CD4-positive, CD25-positive, alpha-beta regulatory T cell (primary cell): ENCODE results near the gene SLC9A3. TPM values are rescaled to one million over a fixed set of nuclear protein-coding genes. Genes with fewer than 3 reads are reported as not detected.

Source experiments
- ATAC-seq, 2 donors: fragments of 150-1000 bp; cut with Tn5 transposase; one replicate each; pipeline ENCODE4 v1.10.0; 2021; ENCODE audit warnings: low read depth in 2 of 2, moderate number of reproducible peaks in 2 of 2, moderate library complexity in 1 of 2
- DNase-seq, 3 donors: peaks; one replicate each; pipeline versions ENCODE4 v3.0.0 to v3.0.0-alpha.2; 2012 to 2022; ENCODE audit warnings: mixed read lengths in 1 of 3
- H3K27ac ChIP-seq: one replicate; pipeline ENCODE4 v1.7.0; 2013; ENCODE audit warnings: mild to moderate bottlenecking, low read length; ENCODE audit not compliant: insufficient read depth, poor library complexity, severe bottlenecking
- H3K27me3 ChIP-seq: one replicate; pipeline ENCODE4 v1.7.0; 2013; ENCODE audit warnings: low read length; ENCODE audit not compliant: control insufficient read depth, insufficient read depth
- H3K36me3 ChIP-seq: one replicate; pipeline ENCODE4 v1.7.0; 2013; ENCODE audit warnings: mild to moderate bottlenecking, low read length, moderate library complexity; ENCODE audit not compliant: control insufficient read depth, insufficient read depth
- H3K4me1 ChIP-seq: 2 replicates; pipeline ENCODE4 v1.7.0; 2013; ENCODE audit warnings: mild to moderate bottlenecking, low read length; ENCODE audit not compliant: insufficient read depth, control insufficient read depth, poor library complexity, severe bottlenecking
- H3K4me3 ChIP-seq: one replicate; pipeline ENCODE4 v1.7.0; 2013; ENCODE audit warnings: low read depth, mild to moderate bottlenecking, low read length, moderate library complexity
- H3K9me3 ChIP-seq, 2 experiments: 1 replicate in 1 of 2; 2 replicates in 1 of 2; pipeline ENCODE4 v1.7.0; 2013; ENCODE audit warnings: low read length in 2 of 2, mild to moderate bottlenecking in 1 of 2, moderate library complexity in 1 of 2; ENCODE audit not compliant: control insufficient read depth in 2 of 2
- H3K27ac Mint-ChIP-seq, 3 donors: one replicate each; pipeline ENCODE4 v1.8.0; 2020 to 2022; ENCODE audit warnings: mild to moderate bottlenecking in 3 of 3, mixed read lengths in 3 of 3, moderate library complexity in 2 of 3
- H3K27me3 Mint-ChIP-seq: one replicate; pipeline ENCODE4 v1.8.0; 2022; ENCODE audit warnings: mild to moderate bottlenecking, mixed read lengths
- H3K36me3 Mint-ChIP-seq: one replicate; pipeline ENCODE4 v1.8.0; 2020; ENCODE audit warnings: mixed read lengths
- H3K4me1 Mint-ChIP-seq, 4 donors: one replicate each; pipeline ENCODE4 v1.8.0; 2020 to 2022; ENCODE audit warnings: mixed read lengths in 4 of 4, mild to moderate bottlenecking in 1 of 4
- H3K4me3 Mint-ChIP-seq, 4 donors: one replicate each; pipeline ENCODE4 v1.8.0; 2020 to 2022; ENCODE audit warnings: mild to moderate bottlenecking in 4 of 4, mixed read lengths in 4 of 4, moderate library complexity in 3 of 4
- H3K9me3 Mint-ChIP-seq, 7 donors: one replicate each; pipeline ENCODE4 v1.8.0; 2020 to 2022; ENCODE audit warnings: mixed read lengths in 7 of 7, mild to moderate bottlenecking in 3 of 7, moderate library complexity in 2 of 7
- polyA plus RNA-seq, 4 donors: library from polyadenylated mRNA; unstranded; fragments of 300-500 nt; fragmentation: Illumina TruSeq; gene quantifications; one replicate each; pipeline ENCODE4 v1.2.3, GENCODE V29; 2021
- total RNA-seq: library from RNA; stranded (reverse); gene quantifications from one replicate; pipeline ENCODE4 v1.2.3, GENCODE V29; 2022

Gene SLC9A3
- total and polyA plus RNA-seq, 5 donors from 2014 or later, result 2.0 to 3.1 (median 2.8) TPM

- Histone ChIP-seq H3K4me1 (no peaks in the 10 kb centered on the region), H3K36me3 (peaks cover 93% of the 10 kb centered on the region), H3K27me3 (no peaks in the 10 kb centered on the region), H3K9me3 (peaks cover 14 to 19% of the 10 kb centered on the region in 2 experiments), H3K4me3 (no peak overlapping the region), H3K27ac (no peak overlapping the region)
- ATAC-seq (no peak), DNase-seq (no peak)
- Mint-ChIP-seq H3K27ac (no peak overlapping the region), H3K27me3 (no peaks in the 10 kb centered on the region), H3K4me3 (no peak overlapping the region), H3K9me3 (peaks cover 0 to 20% (median 4%) of the 10 kb centered on the region in 7 donors), H3K4me1 (peaks cover 18 to 38% (median 20%) of the 10 kb centered on the region in 4 donors), H3K36me3 (peaks cover 69% of the 10 kb centered on the region)
These were observed 72.4 kb downstream of the SLC9A3 start for GRCh38 chr5:451587-452458.

GRCh38 chr5:449151-449550, 75.1 kb downstream of the SLC9A3 start:
- peaks cover 2% of the 10 kb centered on the region for H3K4me1 ChIP-seq
- peaks cover 0 to 20% (median 4%) of the 10 kb centered on the region in 7 donors for H3K9me3 Mint-ChIP-seq
- no peak overlapping the region for H3K4me3 ChIP-seq
- peaks cover 14 to 19% of the 10 kb centered on the region in 2 experiments for H3K9me3 ChIP-seq
- H3K36me3 ChIP-seq, result peaks cover 78% of the 10 kb centered on the region
- H3K27me3 ChIP-seq, result no peaks in the 10 kb centered on the region
- DNase-seq (no peak), ATAC-seq (no peak)
- H3K27ac Mint-ChIP-seq, result peak overlapping the region in 1 of 3 donors; percentile 36
- peaks cover 24 to 53% (median 26%) of the 10 kb centered on the region in 4 donors for H3K4me1 Mint-ChIP-seq
- peaks cover 76% of the 10 kb centered on the region for H3K36me3 Mint-ChIP-seq
- no peaks in the 10 kb centered on the region for H3K27me3 Mint-ChIP-seq
- H3K27ac ChIP-seq, result no peak overlapping the region
- H3K4me3 Mint-ChIP-seq, result peak overlapping the region in 1 of 4 donors; percentile 41

GRCh38 chr5:448766-449090, 75.5 kb downstream of the SLC9A3 start:
- peaks cover 74% of the 10 kb centered on the region for H3K36me3 ChIP-seq
- ATAC-seq (no peak), DNase-seq (no peak)
- H3K27ac Mint-ChIP-seq, result no peak overlapping the region
- no peaks in the 10 kb centered on the region for H3K27me3 Mint-ChIP-seq
- no peaks in the 10 kb centered on the region for H3K27me3 ChIP-seq
- peaks cover 14 to 19% of the 10 kb centered on the region in 2 experiments for H3K9me3 ChIP-seq
- peak overlapping the region in 1 of 4 donors; percentile 41 for H3K4me3 Mint-ChIP-seq
- H3K27ac ChIP-seq, result no peak overlapping the region
- H3K4me1 Mint-ChIP-seq, result peaks cover 25 to 54% (median 25%) of the 10 kb centered on the region in 4 donors
- peaks cover 72% of the 10 kb centered on the region for H3K36me3 Mint-ChIP-seq
- peaks cover 6% of the 10 kb centered on the region for H3K4me1 ChIP-seq
- H3K9me3 Mint-ChIP-seq, result peaks cover 0 to 20% (median 4%) of the 10 kb centered on the region in 7 donors
- no peak overlapping the region for H3K4me3 ChIP-seq

- no peak overlapping the region for H3K27ac ChIP-seq
- H3K4me3 ChIP-seq, result no peak overlapping the region
- ATAC-seq, result no peak
- peak overlapping the region in 1 of 4 donors; percentile 41 for H3K4me3 Mint-ChIP-seq
- H3K9me3 ChIP-seq, result peaks cover 14 to 19% of the 10 kb centered on the region in 2 experiments
- H3K4me1 Mint-ChIP-seq, result peaks cover 21 to 53% (median 25%) of the 10 kb centered on the region in 4 donors
- H3K36me3 ChIP-seq, result peaks cover 69% of the 10 kb centered on the region
- no peaks in the 10 kb centered on the region for H3K27me3 Mint-ChIP-seq
- H3K27ac Mint-ChIP-seq, result no peak overlapping the region
- H3K36me3 Mint-ChIP-seq, result peaks cover 67% of the 10 kb centered on the region
- no peaks in the 10 kb centered on the region for H3K27me3 ChIP-seq
- H3K9me3 Mint-ChIP-seq, result peaks cover 0 to 18% (median 4%) of the 10 kb centered on the region in 7 donors
- peaks cover 11% of the 10 kb centered on the region for H3K4me1 ChIP-seq
- no peak for DNase-seq
These were observed 76.0 kb downstream of the SLC9A3 start for GRCh38 chr5:448061-448765.

- DNase-seq (no peak), ATAC-seq (no peak)
- peaks cover 22 to 49% (median 24%) of the 10 kb centered on the region in 4 donors for H3K4me1 Mint-ChIP-seq
- no peak overlapping the region for H3K27ac ChIP-seq
- no peak overlapping the region for H3K4me3 ChIP-seq
- peaks cover 62% of the 10 kb centered on the region for H3K36me3 ChIP-seq
- peak overlapping the region in 2 of 4 donors; percentile 52 to 94 for H3K4me3 Mint-ChIP-seq
- peaks cover 60% of the 10 kb centered on the region for H3K36me3 Mint-ChIP-seq
- peaks cover 14 to 15% of the 10 kb centered on the region in 2 experiments for H3K9me3 ChIP-seq
- H3K27ac Mint-ChIP-seq, result no peak overlapping the region
- H3K27me3 Mint-ChIP-seq, result no peaks in the 10 kb centered on the region
- peaks cover 13% of the 10 kb centered on the region for H3K4me1 ChIP-seq
- peaks cover 0 to 16% (median 3%) of the 10 kb centered on the region in 7 donors for H3K9me3 Mint-ChIP-seq
- no peaks in the 10 kb centered on the region for H3K27me3 ChIP-seq
These were observed 76.7 kb downstream of the SLC9A3 start for GRCh38 chr5:447501-447900.

GRCh38 chr5:446883-447263, 77.4 kb downstream of the SLC9A3 start:
- ATAC-seq (no peak), DNase-seq (peak in 2 of 3 donors; percentile 47 to 68)
- Histone ChIP-seq H3K27ac (no peak overlapping the region), H3K27me3 (no peaks in the 10 kb centered on the region), H3K4me1 (peaks cover 18% of the 10 kb centered on the region), H3K4me3 (no peak overlapping the region), H3K9me3 (peaks cover 8 to 9% of the 10 kb centered on the region in 2 experiments), H3K36me3 (peaks cover 56% of the 10 kb centered on the region)
- Mint-ChIP-seq H3K4me3 (peak overlapping the region; percentile 44 to 94 (median 56)), H3K36me3 (peaks cover 53% of the 10 kb centered on the region), H3K4me1 (peaks cover 24 to 56% (median 27%) of the 10 kb centered on the region in 4 donors), H3K27me3 (no peaks in the 10 kb centered on the region), H3K9me3 (peaks cover 0 to 11% (median 0%) of the 10 kb centered on the region in 7 donors), H3K27ac (peak overlapping the region; percentile 50 to 68 (median 51))

- peaks cover 3% of the 10 kb centered on the region in 2 experiments for H3K9me3 ChIP-seq
- H3K27me3 ChIP-seq, result no peaks in the 10 kb centered on the region
- DNase-seq, result no peak
- H3K27ac Mint-ChIP-seq, result peak overlapping the region; percentile 50 to 74 (median 68)
- peaks cover 24 to 60% (median 30%) of the 10 kb centered on the region in 4 donors for H3K4me1 Mint-ChIP-seq
- H3K27ac ChIP-seq, result no peak overlapping the region
- H3K27me3 Mint-ChIP-seq, result no peaks in the 10 kb centered on the region
- H3K4me3 Mint-ChIP-seq, result peak overlapping the region; percentile 44 to 94 (median 56)
- no peak for ATAC-seq
- H3K9me3 Mint-ChIP-seq, result peaks cover 0 to 5% (median 0%) of the 10 kb centered on the region in 7 donors
- no peak overlapping the region for H3K4me3 ChIP-seq
- H3K36me3 ChIP-seq, result peaks cover 50% of the 10 kb centered on the region
- peaks cover 47% of the 10 kb centered on the region for H3K36me3 Mint-ChIP-seq
- H3K4me1 ChIP-seq, result peaks cover 18% of the 10 kb centered on the region
These were observed 78.0 kb downstream of the SLC9A3 start for GRCh38 chr5:446066-446882.
